Measurements from ENCODE around the gene SLC16A4.
"Not testable (repeated sequence)": the region's sequence is repeated elsewhere in the genome, so short reads cannot be mapped to it uniquely, and the experiment has no call there.

SLC16A4 gene

GRCh38 chr1:110420874-110421793, 30.3 kb upstream of the SLC16A4 start:
- Mint-ChIP-seq H3K27me3 (peaks cover 7 to 11% of the 10 kb centered on the region in 2 donors), H3K27ac (no peak overlapping the region)

GRCh38 chr1:110420023-110420662, 29.3 kb upstream of the SLC16A4 start:
- H3K4me1 Mint-ChIP-seq, result no peaks in the 10 kb centered on the region
- H3K27me3 Mint-ChIP-seq, result peaks cover 3 to 7% of the 10 kb centered on the region in 2 donors
- no peak overlapping the region for H3K27ac Mint-ChIP-seq
- ATAC-seq (replicated peaks) (no peak), DNase-seq (no peak)
- H3K4me3 Mint-ChIP-seq, result no peak overlapping the region
- H3K36me3 Mint-ChIP-seq, result peaks cover 4% of the 10 kb centered on the region in 2 donors
- peaks cover 3 to 6% of the 10 kb centered on the region in 2 donors for H3K9me3 Mint-ChIP-seq

More at GRCh38 chr1:110420874-110421793, 30.3 kb upstream of the SLC16A4 start:
- no peak for DNase-seq
- Mint-ChIP-seq H3K4me3 (no peak overlapping the region), H3K36me3 (peaks cover 4% of the 10 kb centered on the region in 2 donors), H3K9me3 (peaks cover 3 to 6% of the 10 kb centered on the region in 2 donors), H3K4me1 (no peaks in the 10 kb centered on the region)
- no peak for ATAC-seq (replicated peaks)

- Mint-ChIP-seq H3K36me3 (peaks cover 4% of the 10 kb centered on the region in 2 donors), H3K27me3 (peaks cover 0 to 3% of the 10 kb centered on the region in 2 donors), H3K4me1 (peaks cover 0 to 2% of the 10 kb centered on the region in 2 donors), H3K27ac (no peak overlapping the region), H3K9me3 (peaks cover 3 to 6% of the 10 kb centered on the region in 2 donors), H3K4me3 (no peak overlapping the region)
- no peak for DNase-seq
- no peak for ATAC-seq (replicated peaks)
Observed at GRCh38 chr1:110418729-110419128, 27.9 kb upstream of the SLC16A4 start.

DNA sequence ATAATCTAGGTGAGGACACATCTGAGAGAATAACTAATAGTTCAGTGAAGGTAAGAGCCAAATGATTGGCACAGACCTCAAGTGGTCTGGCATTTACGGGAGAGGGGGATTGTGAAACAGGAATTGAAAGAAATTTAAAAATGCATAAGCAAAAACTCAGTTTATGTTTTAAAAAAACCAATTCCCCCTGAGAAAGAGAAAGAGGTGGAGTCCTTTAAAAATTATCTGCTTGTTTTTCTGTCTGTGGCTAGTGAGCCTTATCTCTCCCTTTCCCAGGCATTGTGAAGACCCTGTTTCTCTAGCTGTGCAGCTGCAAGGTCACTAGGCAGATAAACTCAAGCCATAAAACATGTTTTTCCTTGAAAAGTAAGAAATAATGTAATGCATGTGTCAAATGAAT, 22.2 kb upstream of the SLC16A4 start:
- H3K9me3 Mint-ChIP-seq, H3K27me3 Mint-ChIP-seq, DNase-seq, H3K36me3 Mint-ChIP-seq, H3K27ac Mint-ChIP-seq: not testable (repeated sequence)
- Mint-ChIP-seq H3K4me1 (peaks cover 13 to 26% of the 10 kb centered on the region in 2 donors), H3K4me3 (peak overlapping the region; percentile 56 to 62)
- peak; percentile 33 to 59 for ATAC-seq (replicated peaks)

DNA sequence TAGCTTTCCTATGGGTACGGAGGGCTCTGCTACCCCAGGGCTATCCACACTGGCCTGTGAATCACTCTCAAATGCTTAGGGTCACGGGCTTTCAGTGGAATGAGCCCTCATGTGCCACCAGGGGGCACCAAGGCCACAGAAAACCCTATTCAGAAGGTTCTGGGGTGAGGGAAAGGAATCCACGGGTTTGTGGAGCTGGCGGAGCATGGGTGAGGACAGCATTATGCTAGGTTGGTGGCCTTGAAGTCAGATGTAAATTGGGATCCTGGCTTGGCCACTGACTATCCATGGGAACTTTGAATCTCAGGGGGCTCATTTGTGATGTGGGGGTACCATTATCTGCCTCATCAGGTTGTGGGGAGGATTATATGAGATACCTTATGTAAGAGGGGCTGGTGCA, 21.8 kb upstream of the SLC16A4 start:
- H3K4me3 Mint-ChIP-seq, result peak overlapping the region; percentile 56 to 62
- peak; percentile 52 for DNase-seq

GRCh38 chr1:110411173-110411735, 20.4 kb upstream of the SLC16A4 start:
- ATAC-seq (replicated peaks) (no peak), DNase-seq (no peak)
- H3K9me3 Mint-ChIP-seq, result no peaks in the 10 kb centered on the region
- peaks cover 18 to 33% of the 10 kb centered on the region in 2 donors for H3K4me1 Mint-ChIP-seq
- H3K36me3 Mint-ChIP-seq, result peaks cover 3 to 6% of the 10 kb centered on the region in 2 donors
- H3K27me3 Mint-ChIP-seq, result no peaks in the 10 kb centered on the region
- no peak overlapping the region for H3K27ac Mint-ChIP-seq
- H3K4me3 Mint-ChIP-seq, result no peak overlapping the region

More for the DNA sequence above, 21.8 kb upstream of the SLC16A4 start:
- Mint-ChIP-seq H3K27ac (no peak overlapping the region), H3K9me3 (no peaks in the 10 kb centered on the region), H3K36me3 (peaks cover 0 to 3% of the 10 kb centered on the region in 2 donors), H3K4me1 (peaks cover 18 to 31% of the 10 kb centered on the region in 2 donors), H3K27me3 (no peaks in the 10 kb centered on the region)
- ATAC-seq (replicated peaks), result peak; percentile 69 to 75

- no peaks in the 10 kb centered on the region for H3K9me3 Mint-ChIP-seq
- H3K4me3 Mint-ChIP-seq, result peak overlapping the region in 1 of 2 donors; percentile 17
- no peak for ATAC-seq (replicated peaks)
- no peak for DNase-seq
- H3K4me1 Mint-ChIP-seq, result peaks cover 20 to 37% of the 10 kb centered on the region in 2 donors
- no peak overlapping the region for H3K27ac Mint-ChIP-seq
- H3K36me3 Mint-ChIP-seq, result peaks cover 3 to 9% of the 10 kb centered on the region in 2 donors
- no peaks in the 10 kb centered on the region for H3K27me3 Mint-ChIP-seq
Observed at GRCh38 chr1:110409316-110409715, 18.5 kb upstream of the SLC16A4 start.

DNA sequence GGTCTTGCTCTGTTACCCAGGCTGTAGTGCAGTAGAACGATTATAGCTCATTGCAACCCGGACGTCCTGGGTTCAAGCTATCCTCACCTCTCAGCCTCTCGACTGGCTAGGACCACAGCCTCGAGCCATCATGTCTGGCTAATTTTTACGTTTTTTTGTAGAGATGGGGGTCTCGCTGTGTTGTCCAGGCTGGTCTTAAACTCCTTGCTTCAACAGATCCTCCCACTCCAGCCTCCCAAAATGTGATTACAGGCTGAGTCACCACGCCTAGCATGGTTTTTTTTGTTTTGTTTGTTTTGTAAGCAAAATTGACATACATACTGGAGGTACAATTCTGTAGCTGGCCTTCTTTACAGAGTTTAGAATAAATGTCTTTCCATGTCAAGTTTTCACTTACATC, 17.7 kb upstream of the SLC16A4 start:
- ATAC-seq (replicated peaks) (no peak), DNase-seq (no peak)
- H3K27me3 Mint-ChIP-seq, result no peaks in the 10 kb centered on the region
- H3K27ac Mint-ChIP-seq, result peak overlapping the region; percentile 42
- H3K9me3 Mint-ChIP-seq, result no peaks in the 10 kb centered on the region
- peak overlapping the region; percentile 53 to 98 for H3K4me3 Mint-ChIP-seq
- peaks cover 18 to 37% of the 10 kb centered on the region in 2 donors for H3K4me1 Mint-ChIP-seq
- peaks cover 3 to 11% of the 10 kb centered on the region in 2 donors for H3K36me3 Mint-ChIP-seq

- H3K9me3 Mint-ChIP-seq, result no peaks in the 10 kb centered on the region
- peaks cover 5 to 11% of the 10 kb centered on the region in 2 donors for H3K36me3 Mint-ChIP-seq
- peak within 1 kb of the TSS; percentile 99 for H3K27ac Mint-ChIP-seq
- H3K4me1 Mint-ChIP-seq, result peaks cover 14 to 30% of the 10 kb centered on the region in 2 donors
- DNase-seq, result peak; percentile 94
- H3K27me3 Mint-ChIP-seq, result no peaks in the 10 kb centered on the region
- peak; percentile 91 to 95 for ATAC-seq (replicated peaks)
- H3K4me3 Mint-ChIP-seq, result peak within 1 kb of the TSS; percentile 97 to 98
Observed at GRCh38 chr1:110407260-110408210, 16.7 kb upstream of the SLC16A4 start, which contains the start of gene LAMTOR5. Gene LAMTOR5, minus strand, starts transcription at chr1:110407694. Its CDS starts 74 bp downstream, at chr1:110407620.

GRCh38 chr1:110406407-110406806, 15.6 kb upstream of the SLC16A4 start:
- Mint-ChIP-seq H3K27ac (peak overlapping the region; percentile 99), H3K4me1 (peaks cover 14 to 22% of the 10 kb centered on the region in 2 donors), H3K36me3 (peaks cover 5 to 11% of the 10 kb centered on the region in 2 donors), H3K4me3 (peak overlapping the region; percentile 97 to 98)
- not testable (repeated sequence) for H3K9me3 Mint-ChIP-seq; H3K27me3 Mint-ChIP-seq; ATAC-seq (replicated peaks); DNase-seq

DNA sequence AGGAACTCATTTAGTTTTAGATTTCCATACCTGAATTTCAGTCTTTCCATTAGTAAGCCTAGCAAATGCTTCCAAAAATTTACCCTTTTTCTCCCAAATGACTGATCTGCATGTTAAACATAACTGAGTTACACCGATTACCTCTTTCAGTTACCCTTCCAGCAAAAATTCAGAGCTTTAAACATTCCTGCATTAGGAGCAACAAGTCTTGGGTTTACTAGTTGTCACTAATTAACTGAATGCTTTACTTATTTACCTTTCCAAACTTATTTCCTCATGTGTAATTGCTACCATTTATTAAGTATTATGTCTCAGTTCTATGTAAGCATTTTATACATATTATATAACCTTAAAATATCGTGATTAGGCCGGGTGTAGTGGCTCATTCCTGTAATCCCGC, 13.6 kb upstream of the SLC16A4 start:
- no peak for DNase-seq
- Mint-ChIP-seq H3K4me3 (no peak overlapping the region), H3K27me3 (no peaks in the 10 kb centered on the region), H3K9me3 (no peaks in the 10 kb centered on the region), H3K36me3 (peaks cover 10 to 11% of the 10 kb centered on the region in 2 donors), H3K27ac (peak overlapping the region; percentile 39), H3K4me1 (peaks cover 14 to 21% of the 10 kb centered on the region in 2 donors)
- ATAC-seq (replicated peaks), result no peak

GRCh38 chr1:110403805-110404204, 13.0 kb upstream of the SLC16A4 start:
- H3K27me3 Mint-ChIP-seq, result no peaks in the 10 kb centered on the region
- peaks cover 10 to 13% of the 10 kb centered on the region in 2 donors for H3K36me3 Mint-ChIP-seq
- H3K4me3 Mint-ChIP-seq, result no peak overlapping the region
- H3K4me1 Mint-ChIP-seq, result peaks cover 12 to 15% of the 10 kb centered on the region in 2 donors
- DNase-seq, result no peak
- H3K27ac Mint-ChIP-seq, result peak overlapping the region; percentile 5
- ATAC-seq (replicated peaks), result no peak
- H3K9me3 Mint-ChIP-seq, result no peaks in the 10 kb centered on the region

- DNase-seq; ATAC-seq (replicated peaks); H3K27ac Mint-ChIP-seq; H3K27me3 Mint-ChIP-seq; H3K9me3 Mint-ChIP-seq; H3K4me1 Mint-ChIP-seq; H3K4me3 Mint-ChIP-seq: not testable (repeated sequence)
- H3K36me3 Mint-ChIP-seq, result peaks cover 34 to 38% of the 10 kb centered on the region in 2 donors
Observed at GRCh38 chr1:110396259-110396958, 5.6 kb upstream of the SLC16A4 start.

All from stimulated activated naive B cell treated with anti-CD40 and anti-IgM and Interleukin-4, amounts not matched to agents 10 μg/mL and 1 μg/mL and 100 μg/mL, for 72 hours (primary cell).